HK-2 (cell line): ENCODE data around the gene RHBDL2.
"Not testable (repeated sequence)": the region's sequence is repeated elsewhere in the genome, so short reads cannot be mapped to it uniquely, and the experiment has no call there.

Experiments used
- DNase-seq: peaks from one replicate; pipeline ENCODE4 v3.0.0-alpha.2; 2018; ENCODE audit not compliant: unreplicated experiment

The RHBDL2 gene

DNA sequence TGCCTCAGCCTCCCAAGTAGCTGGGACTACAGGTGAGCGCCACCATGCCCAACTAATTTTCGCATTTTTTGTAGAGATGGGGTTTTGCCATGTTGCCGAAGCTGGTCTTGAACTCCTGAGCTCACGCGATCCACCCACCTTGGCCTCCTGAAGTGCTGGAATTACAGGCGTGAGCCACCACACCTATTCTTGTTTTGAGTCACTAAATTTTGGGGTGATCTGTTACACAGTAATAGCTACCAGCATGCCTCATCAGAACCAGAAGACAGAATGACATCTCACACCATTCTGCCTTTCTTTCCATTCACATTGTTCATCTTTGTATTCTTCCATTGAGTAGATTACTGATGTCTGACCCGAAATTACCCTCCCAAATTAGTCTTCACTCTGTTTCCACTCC is 9.1 kb downstream of the RHBDL2 start:
- no peak for DNase-seq

- DNase-seq: no peak
Measured at GRCh38 chr1:38929476-38929875, 12.2 kb downstream of the RHBDL2 start.

DNA sequence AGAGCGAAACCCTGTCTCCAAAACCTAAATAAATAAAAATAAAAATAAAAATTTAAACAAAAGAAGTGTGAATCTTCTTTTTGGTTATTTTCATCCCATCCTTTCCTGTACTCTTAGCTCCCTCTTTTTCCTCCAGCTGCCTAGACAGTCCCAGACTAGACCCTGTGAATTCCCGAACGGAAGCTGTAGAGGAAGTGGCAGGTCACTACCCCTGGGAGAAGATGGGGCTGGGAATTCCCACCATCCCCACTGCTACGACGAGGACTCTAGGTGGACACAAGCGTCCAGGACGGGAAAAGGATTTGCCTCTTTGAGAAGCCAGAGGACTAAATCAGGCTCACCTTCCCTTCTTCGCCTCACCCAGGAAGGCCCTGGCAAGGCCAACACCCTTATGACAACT is 12.6 kb downstream of the RHBDL2 start:
- no peak for DNase-seq

- DNase-seq: no peak
Measured at GRCh38 chr1:38926091-38926490, 15.5 kb downstream of the RHBDL2 start.

- DNase-seq: no peak
Measured at GRCh38 chr1:38925391-38925790, 16.2 kb downstream of the RHBDL2 start.

DNA sequence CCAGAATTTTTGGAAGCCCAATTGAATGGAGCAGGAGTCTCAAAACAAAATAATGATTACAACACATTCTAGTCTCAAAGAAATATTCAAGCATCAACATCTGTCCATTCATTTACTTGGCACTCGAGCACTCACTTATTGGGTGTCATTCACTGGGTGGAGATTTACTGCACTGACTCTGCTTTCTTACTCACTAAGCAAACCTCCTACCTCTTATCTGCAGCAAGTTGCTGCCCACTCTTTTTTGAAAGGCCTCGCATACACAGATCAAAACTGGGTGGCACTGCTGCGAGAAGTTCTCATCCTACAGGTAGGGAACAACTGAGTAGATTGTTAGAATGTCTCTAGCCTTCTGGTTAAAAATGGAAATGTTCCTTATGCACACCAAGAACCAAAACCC is 18.0 kb downstream of the RHBDL2 start:
- DNase-seq: no peak

- no peak for DNase-seq
Measured at GRCh38 chr1:38919130-38919529, 22.5 kb downstream of the RHBDL2 start.

DNA sequence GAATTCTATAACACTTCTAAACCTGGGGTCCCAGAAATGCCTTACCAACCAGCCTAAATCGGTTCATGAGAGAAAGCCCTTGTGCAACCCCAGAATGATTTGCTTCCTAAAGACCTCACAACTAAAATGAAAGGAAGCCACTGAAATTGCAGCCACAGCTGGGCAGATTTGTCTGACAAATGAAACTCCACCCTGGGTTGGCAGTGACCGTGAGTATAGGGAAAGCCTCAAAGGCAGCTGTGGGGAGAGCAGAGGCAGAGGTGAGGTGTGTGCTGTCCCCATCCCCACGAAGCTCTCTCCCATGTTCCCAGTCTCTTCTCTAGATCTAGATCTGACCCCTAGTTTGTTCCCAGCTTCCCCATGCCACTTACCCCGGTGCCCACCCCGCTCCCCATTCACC is 23.1 kb downstream of the RHBDL2 start:
- DNase-seq: no peak

DNA sequence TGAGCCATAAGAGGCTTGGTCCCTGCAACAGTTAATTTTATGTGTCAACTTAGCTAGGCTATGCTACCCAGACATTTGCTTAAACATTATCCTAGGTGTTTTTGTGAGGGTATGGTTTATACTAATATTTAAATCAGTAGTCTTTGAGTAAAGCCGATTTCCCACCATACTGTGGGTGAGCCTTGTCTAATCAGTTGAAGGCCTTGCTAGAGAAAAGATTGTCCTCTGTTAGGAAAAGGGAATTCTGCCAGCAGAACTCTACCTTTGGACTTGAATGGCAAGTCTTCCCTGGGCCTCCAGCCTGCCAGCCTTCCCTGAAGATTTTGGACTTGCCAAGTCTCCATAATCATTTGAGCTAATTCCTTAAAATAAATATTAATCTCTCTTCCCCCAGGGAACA is 23.9 kb downstream of the RHBDL2 start:
- no peak for DNase-seq

DNA sequence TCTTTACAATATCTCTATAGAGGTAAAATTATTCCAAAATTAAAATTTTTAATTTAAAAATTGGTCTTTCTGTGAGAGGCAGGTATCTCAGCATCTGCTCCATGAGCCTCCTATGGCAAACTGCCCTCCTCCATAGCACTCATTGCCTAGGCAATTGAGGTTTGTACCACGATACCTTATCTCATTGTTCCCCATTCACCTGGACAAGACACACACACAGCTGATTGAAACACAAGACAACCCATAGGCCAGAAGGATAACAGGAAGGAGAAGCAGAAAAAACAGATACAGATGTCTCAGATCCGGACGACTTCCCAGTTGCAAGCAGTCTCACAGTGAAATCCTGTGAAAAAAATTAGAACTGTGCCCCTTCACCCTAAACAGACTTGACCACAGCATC is 24.3 kb downstream of the RHBDL2 start:
- no peak for DNase-seq

DNA sequence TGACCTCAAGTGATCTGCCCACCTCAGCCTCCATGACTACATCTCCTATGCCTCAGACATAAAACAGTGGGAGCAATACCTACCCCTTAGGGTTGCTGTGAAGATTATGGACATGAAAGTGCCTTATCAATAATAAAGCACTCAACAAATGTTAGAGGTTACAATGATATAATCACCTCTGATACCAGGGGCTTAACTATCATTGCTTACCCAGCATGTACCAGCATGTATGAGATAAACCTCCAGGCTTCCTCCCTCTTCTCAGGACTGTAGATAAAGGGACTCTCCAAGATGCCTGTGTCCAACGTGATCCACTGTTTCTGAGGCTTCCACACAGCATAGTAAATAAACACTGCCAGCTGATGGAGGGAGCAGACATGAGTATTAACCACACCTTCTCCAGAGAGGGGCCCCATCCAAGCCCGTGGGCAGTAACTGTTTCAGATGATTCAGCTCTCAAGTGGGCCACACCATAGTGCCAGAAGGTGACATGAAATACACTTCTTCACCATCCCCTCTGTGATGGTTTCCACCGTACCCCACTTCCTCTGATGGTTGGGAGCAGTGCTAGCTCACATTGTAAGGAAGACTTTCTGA is 26.2 kb downstream of the RHBDL2 start:
- no peak for DNase-seq

DNA sequence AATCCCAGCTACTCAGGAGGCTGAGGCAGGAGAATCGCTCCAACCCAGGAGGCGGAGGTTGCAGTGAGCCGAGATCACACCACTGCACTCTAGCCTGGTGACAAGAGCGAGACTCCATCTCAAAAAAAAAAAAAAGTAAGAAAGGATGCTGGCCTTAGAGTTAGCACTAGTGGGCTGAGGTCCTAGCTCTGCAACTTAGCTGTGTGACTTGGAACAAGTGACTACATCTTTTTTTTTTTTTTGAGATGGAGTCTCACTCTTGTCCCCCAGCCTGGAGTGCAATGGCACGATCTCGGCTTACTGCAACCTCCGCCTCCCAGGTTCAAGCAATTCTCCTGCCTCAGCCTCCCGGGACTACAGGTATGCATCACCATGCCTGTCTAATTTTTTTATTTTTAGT is 26.7 kb downstream of the RHBDL2 start:
- DNase-seq: not testable (repeated sequence)

DNA sequence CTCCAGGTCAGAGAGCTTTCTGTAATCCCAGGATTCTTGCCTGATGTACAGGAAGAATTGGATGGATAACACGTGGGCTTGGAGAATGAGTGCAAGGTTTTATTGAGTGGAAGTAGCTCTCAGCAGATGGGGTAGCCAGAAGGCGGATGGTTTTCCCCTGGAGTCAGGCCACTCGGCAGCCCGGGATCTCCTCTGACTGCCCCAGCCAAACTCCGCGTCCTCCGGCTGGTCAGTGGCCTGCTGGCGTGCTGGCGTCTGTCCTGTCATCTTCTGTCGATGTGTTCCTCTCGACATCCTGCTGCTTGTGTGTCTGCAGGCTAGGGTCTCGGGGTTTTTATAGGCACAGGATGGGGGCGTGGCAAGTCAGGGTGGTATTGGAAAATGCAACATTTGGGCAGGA is 32.8 kb downstream of the RHBDL2 start:
- DNase-seq: no peak

GRCh38 chr1:38905985-38906384 is 35.6 kb downstream of the RHBDL2 start:
- DNase-seq: no peak

DNA sequence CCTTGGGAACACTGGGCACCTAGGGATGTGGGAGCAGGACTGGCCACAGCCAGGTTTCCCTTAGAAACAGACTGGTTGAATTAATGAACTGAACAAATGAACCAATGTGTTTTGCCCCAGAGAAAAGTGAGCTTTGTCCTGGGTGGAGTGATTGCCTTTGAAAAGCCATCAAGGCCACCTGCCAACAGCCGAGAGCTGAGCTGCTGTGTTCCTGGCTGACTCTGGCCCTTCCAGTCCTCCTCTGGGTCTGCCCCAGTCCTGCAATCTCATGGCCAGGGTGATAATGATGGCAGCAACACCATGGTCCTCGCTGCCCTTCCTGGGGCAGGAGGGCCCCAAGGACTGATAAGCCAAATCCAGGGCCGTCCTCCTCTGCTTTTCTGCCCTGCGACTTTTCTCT is 42.1 kb downstream of the RHBDL2 start:
- no peak for DNase-seq

GRCh38 chr1:38898653-38899230 is 42.9 kb downstream of the RHBDL2 start:
- DNase-seq: no peak

DNA sequence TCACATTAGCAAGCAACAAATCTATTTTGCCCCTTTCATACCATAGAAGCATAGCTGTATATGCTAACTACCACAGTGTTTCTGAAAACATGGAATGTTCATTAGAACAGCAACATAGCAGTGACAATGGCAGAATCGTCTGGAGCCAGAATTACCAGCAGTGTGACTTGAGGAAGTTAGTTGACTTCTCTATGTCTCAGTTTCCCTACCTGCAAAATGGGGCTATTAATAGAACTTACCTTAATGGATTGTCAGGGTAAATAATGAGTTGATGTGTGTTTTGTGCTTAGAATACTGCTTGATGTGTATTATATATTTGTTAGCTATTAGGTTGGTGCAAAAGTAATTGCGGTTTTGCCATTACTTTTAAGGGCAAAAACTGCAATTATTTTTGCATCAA is 45.5 kb downstream of the RHBDL2 start:
- DNase-seq: no peak

GRCh38 chr1:38892976-38893375 is 48.7 kb downstream of the RHBDL2 start:
- DNase-seq: no peak

DNA sequence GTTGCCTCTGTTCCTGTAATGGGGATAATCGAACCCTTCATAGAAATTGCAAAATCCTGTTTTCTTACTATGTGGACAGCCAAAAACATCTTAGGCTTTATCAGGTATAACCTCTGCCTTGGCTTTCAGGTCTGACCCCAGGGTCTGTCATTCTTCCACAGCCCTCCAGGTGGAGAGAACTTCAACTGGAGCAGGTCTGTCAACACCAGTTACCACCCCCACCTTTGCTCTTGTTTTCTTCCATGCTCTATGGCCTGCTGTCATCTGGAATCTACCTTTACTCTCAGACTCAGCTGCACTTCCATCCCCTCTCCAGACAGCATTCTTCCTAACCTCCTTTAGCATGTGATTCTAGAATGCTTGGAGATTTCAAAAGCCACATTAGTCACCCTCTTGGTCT is 49.9 kb downstream of the RHBDL2 start:
- DNase-seq: no peak

DNA sequence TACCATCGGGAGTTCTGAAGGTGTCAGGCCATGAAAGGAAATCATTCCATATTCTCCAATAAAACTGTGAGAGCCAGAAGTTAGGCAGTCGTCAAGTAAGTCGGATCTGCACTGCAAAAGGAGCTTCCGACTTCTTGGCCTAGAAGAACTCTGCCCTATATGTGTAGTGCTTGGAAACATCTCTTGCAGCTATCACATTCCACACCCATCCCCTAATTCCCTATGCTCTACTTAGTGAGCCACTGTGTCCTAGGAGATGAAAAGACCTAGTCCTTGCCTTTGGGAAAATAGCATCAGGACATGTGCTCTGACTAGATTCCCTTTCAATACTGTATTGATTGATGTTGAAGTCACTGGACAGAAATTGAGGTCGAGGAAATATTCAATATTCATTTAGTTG is 52.0 kb downstream of the RHBDL2 start:
- no peak for DNase-seq

GRCh38 chr1:38888423-38889333 is 53.0 kb downstream of the RHBDL2 start:
- DNase-seq: no peak

DNA sequence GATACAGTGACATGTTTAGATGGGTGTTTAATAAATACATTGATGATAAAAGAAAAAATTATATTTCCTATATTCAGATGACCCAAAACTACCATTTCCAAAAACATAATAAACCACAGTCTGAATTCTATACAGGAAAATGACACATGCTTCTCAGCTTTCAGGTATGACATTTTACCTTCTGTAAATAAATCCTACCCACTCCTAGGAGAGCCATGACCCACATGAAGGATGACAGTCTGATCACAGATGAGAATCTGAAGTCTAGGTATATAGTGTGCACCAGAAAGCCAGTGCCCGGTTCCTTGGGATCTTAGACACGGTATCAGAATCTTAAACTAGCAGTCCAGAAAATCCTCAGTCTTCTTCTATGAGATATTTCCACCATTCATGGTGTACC is 56.5 kb downstream of the RHBDL2 start:
- DNase-seq: no peak

GRCh38 chr1:38881487-38881886 is 60.1 kb downstream of the RHBDL2 start, which contains the start of gene GJA9:
TSS of gene GJA9 (minus strand) at chr1:38881587. CDS start at chr1:38876098, 5,489 bp downstream.
- no peak for DNase-seq
